Fibroblast of the aortic adventitia (primary cell): ENCODE measurements around the gene SSU72. TPM values are rescaled to one million over a fixed set of nuclear protein-coding genes. Genes with fewer than 3 reads are reported as not detected.

Source experiments
- DNase-seq: peaks from one replicate; pipeline ENCODE4 v3.0.0-alpha.2; 2010; ENCODE audit warnings: low read depth
- H3K4me3 ChIP-seq: 2 replicates; pipeline ENCODE4 v1.5.1; 2011; ENCODE audit warnings: low read depth, mild to moderate bottlenecking, control low read depth, low read length, moderate library complexity
- total RNA-seq: library from RNA; depleted of rRNA; stranded (reverse); fragments of >200 nt; gene quantifications from 2 replicates; pipeline ENCODE4 v1.2.3, GENCODE V29; 2012; ENCODE audit warnings: low replicate concordance
- TF ChIP-seq, protein P1 (sequence below): IDR thresholded peaks from 2 replicates; pipeline ENCODE4 v1.5.1; 2011; ENCODE audit warnings: mild to moderate bottlenecking, low read length, control low read depth, inconsistent platforms; ENCODE audit not compliant: insufficient read depth

SSU72 gene
- total RNA-seq, 1 donor = 78.2 TPM

DNA sequence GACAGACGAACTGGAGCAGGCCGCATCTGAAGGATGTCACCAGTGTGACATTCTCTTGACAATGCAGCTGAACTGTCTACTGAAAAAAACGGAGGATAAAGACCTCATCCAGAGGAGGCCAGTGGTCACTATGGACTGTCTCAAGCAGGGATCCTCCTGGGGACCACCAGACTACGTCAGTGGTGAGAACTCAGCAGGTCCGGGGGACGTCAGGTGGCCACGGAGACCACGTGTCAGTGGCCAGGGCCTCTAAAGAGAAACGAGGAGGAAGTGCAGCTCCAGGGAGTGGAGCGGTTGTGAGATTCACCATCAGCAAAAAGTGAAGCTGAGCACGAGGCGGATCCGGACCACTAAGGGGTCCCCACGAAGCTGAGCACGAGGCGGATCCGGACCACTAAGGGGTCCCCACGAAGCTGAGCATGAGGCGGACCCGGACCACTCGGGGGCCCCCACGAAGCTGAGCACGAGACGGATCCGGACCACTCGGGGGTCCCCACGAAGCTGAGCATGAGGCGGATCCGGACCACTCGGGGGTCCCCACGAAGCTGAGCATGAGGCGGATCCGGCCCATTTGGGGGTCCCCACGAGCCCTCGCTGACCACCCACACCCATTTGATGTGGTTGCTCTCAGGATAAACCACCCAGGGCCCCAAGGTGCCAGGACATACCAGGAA is 20.7 kb downstream of the SSU72 start:
- TF ChIP-seq, protein P1, sequence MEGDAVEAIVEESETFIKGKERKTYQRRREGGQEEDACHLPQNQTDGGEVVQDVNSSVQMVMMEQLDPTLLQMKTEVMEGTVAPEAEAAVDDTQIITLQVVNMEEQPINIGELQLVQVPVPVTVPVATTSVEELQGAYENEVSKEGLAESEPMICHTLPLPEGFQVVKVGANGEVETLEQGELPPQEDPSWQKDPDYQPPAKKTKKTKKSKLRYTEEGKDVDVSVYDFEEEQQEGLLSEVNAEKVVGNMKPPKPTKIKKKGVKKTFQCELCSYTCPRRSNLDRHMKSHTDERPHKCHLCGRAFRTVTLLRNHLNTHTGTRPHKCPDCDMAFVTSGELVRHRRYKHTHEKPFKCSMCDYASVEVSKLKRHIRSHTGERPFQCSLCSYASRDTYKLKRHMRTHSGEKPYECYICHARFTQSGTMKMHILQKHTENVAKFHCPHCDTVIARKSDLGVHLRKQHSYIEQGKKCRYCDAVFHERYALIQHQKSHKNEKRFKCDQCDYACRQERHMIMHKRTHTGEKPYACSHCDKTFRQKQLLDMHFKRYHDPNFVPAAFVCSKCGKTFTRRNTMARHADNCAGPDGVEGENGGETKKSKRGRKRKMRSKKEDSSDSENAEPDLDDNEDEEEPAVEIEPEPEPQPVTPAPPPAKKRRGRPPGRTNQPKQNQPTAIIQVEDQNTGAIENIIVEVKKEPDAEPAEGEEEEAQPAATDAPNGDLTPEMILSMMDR = no peak
- DNase-seq = no peak
- H3K4me3 ChIP-seq = no peak overlapping the region

GRCh38 chr1:1552263-1552639 is 22.4 kb downstream of the SSU72 start:
- no peak overlapping the region for H3K4me3 ChIP-seq
- DNase-seq = no peak
- TF ChIP-seq, protein P1 = no peak

DNA sequence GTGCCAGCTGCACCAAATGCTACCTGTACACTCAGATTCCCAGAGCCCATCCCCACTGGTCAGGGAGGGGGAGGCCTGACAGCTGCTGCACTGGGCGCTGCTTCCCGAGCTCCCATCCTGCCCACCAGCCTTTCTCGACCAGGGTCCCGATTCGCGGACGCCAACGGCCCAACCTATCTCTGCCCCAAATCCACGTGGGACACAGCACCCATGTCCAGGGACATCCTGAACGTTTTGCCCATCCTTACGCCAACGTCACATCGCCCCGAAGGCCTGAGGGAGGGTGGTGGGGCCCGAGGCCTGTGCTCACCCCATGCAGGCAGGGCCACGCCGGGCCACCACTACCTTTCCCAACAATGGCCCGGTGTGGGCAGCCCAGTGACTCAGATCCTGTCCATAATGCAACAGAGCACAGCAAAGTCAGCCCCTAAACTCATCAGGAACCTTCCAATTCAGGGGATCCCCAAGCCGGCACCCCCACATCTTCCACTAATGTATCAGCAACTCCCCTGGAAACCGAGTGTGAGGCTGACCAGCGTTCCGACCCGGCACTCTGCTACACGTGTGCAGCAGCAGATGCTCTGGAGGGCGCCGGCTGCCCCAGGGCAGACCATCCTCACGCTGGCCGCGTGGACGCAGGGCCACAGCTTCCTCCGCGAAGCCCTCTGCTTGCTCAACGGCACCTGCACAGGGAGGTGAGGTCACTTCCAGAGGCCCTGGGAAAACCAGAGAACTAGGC is 23.0 kb downstream of the SSU72 start:
- no peak for DNase-seq
- no peak overlapping the region for H3K4me3 ChIP-seq
- TF ChIP-seq, protein P1 = no peak

GRCh38 chr1:1550591-1551432 is 23.9 kb downstream of the SSU72 start:
- no peak overlapping the region for H3K4me3 ChIP-seq
- peak; percentile 64 for DNase-seq
- TF ChIP-seq, protein P1 = peak; percentile 61

DNA sequence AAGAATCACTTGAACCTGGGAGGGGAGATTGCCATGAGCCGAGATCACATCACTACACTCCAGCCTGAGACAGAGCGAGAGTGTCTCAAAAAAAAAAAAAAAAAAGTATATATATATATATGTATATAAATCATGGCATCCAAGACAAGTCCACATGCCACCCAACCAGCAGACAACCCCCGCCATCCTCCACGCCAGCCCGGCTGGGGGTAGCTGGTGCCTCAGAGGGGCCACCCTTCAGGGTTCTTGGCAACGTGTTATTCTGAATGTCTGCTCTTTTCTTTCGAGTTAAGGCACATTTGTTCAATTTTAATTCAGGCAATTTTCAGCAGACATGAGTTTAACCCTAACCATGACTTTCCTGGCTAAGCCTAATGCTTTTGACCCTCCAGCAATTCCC is 24.6 kb downstream of the SSU72 start:
- no peak for DNase-seq
- no peak overlapping the region for H3K4me3 ChIP-seq
- TF ChIP-seq, protein P1 = no peak

DNA sequence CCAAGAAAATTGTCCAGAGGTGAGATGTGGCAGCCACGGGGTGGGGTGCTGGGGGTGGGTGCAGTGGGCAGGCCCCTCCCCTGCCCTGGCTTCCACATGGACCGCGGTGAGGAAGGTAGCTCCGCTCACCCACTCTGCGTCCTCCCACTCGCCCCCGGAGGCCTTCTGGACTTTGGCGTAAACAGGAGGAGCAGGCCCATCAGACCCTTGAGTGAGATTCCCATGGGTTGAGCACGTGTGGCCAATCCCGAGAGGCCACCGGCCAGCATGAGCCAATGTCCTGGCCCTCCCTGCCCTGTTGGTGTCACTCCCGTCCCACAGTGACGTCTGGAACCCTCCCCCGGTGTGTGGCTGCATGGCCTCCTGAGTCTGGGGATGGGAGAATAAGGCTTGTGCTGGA is 26.1 kb downstream of the SSU72 start:
- DNase-seq = no peak
- H3K4me3 ChIP-seq = no peak overlapping the region
- TF ChIP-seq, protein P1 = no peak
